Esophagus muscularis mucosa (tissue), 4 donors: ENCODE results near the gene GDF15.

Experiments
- CTCF ChIP-seq, 3 experiments: fragments of 200-600 bp in 2 of 3; fragments of 450-650 bp in 1 of 3; sonication (generic) in 2 of 3; IDR thresholded peaks; one replicate each; pipeline ENCODE4 v1.5.1; 2017 to 2019; ENCODE audit warnings: antibody characterized with exemption in 3 of 3, mild to moderate bottlenecking in 2 of 3, moderate library complexity in 1 of 3
- EP300 ChIP-seq: sonication (generic); formaldehyde crosslinking; IDR thresholded peaks from one replicate; pipeline ENCODE4 v1.6.1; 2017; ENCODE audit warnings: antibody characterized with exemption
- POLR2A ChIP-seq: fragments of 450-650 bp; IDR thresholded peaks from one replicate; pipeline ENCODE4 v1.6.1; 2017; ENCODE audit warnings: antibody characterized with exemption, moderate library complexity, mild to moderate bottlenecking, low read depth

GRCh38 chr19:18423258-18424020 lies 37.5 kb downstream of the GDF15 start:
- TF ChIP-seq POLR2A, result no peak
- TF ChIP-seq CTCF (IDR thresholded peaks at IDR 0.05), result no peak
- no peak for TF ChIP-seq EP300
